Natural killer cell (primary cell): ENCODE measurements around the gene HEPACAM. TPM values are rescaled to one million over a fixed set of nuclear protein-coding genes. Genes with fewer than 3 reads are reported as not detected.

Experiments used
- ATAC-seq, 3 donors: fragments of 150-1000 bp in 2 of 3; fragments of 200-7000 bp in 1 of 3; cut with Tn5 transposase; 1 replicate in 1 of 3; 2 replicates in 2 of 3; pipeline ENCODE4 v1.10.0; 2021; ENCODE audit warnings: mild to moderate bottlenecking in 2 of 3, moderate library complexity in 2 of 3
- DNase-seq, 2 donors: peaks; one replicate each; pipeline versions ENCODE4 v3.0.0 to v3.0.0-alpha.2; 2013 to 2021; ENCODE audit warnings: mixed read lengths in 1 of 2
- H3K27ac ChIP-seq: one replicate; pipeline ENCODE4 v1.5.1; 2013; ENCODE audit warnings: mild to moderate bottlenecking, low read length
- H3K27me3 ChIP-seq: one replicate; pipeline ENCODE4 v1.6.1; 2013; ENCODE audit warnings: low read length; ENCODE audit not compliant: control insufficient read depth, insufficient read depth
- H3K36me3 ChIP-seq: one replicate; pipeline ENCODE4 v1.6.1; 2013; ENCODE audit warnings: low read length; ENCODE audit not compliant: control insufficient read depth, insufficient read depth
- H3K4me1 ChIP-seq: one replicate; pipeline ENCODE4 v1.6.1; 2013; ENCODE audit warnings: low read length; ENCODE audit not compliant: control insufficient read depth, insufficient read depth
- H3K4me3 ChIP-seq: one replicate; pipeline ENCODE4 v1.5.1; 2013; ENCODE audit warnings: low read length
- H3K9me3 ChIP-seq: one replicate; pipeline ENCODE4 v1.6.1; 2013; ENCODE audit warnings: low read length; ENCODE audit not compliant: control insufficient read depth, insufficient read depth
- H3K27ac Mint-ChIP-seq, 2 donors: one replicate each; pipeline ENCODE4 v1.8.0; 2022; ENCODE audit warnings: mild to moderate bottlenecking in 2 of 2, mixed read lengths in 2 of 2, moderate library complexity in 1 of 2
- H3K27me3 Mint-ChIP-seq, 2 donors: one replicate each; pipeline ENCODE4 v1.8.0; 2022; ENCODE audit warnings: low read depth in 2 of 2, mixed read lengths in 2 of 2
- H3K36me3 Mint-ChIP-seq: one replicate; pipeline ENCODE4 v1.8.0; 2022; ENCODE audit warnings: mixed read lengths
- H3K4me1 Mint-ChIP-seq, 2 donors: one replicate each; pipeline ENCODE4 v1.8.0; 2022; ENCODE audit warnings: mixed read lengths in 2 of 2
- H3K4me3 Mint-ChIP-seq: one replicate; pipeline ENCODE4 v1.8.0; 2022; ENCODE audit warnings: mild to moderate bottlenecking, moderate library complexity, mixed read lengths
- H3K9me3 Mint-ChIP-seq, 2 donors: one replicate each; pipeline ENCODE4 v1.8.0; 2022; ENCODE audit warnings: mixed read lengths in 2 of 2
- CTCF ChIP-seq: fragments of 200-600 bp; IDR thresholded peaks from one replicate; pipeline ENCODE4 v1.8.0; 2022; ENCODE audit warnings: antibody characterized with exemption
- WGBS: methylation state at CpG from one replicate; pipeline ENCODE4 v1.1.7; 2013; ENCODE audit warnings: missing lambda C conversion rate; ENCODE audit not compliant: insufficient coverage; 5-methylcytosine and 5-hydroxymethylcytosine counted together
- intact Hi-C: fragments of 100-400 bp; cut with micrococcal nuclease; formaldehyde crosslinking; loops from one replicate; pipeline ENCODE4 v1.14.2; 2022
- total RNA-seq, 4 donors: library from RNA; stranded (reverse); fragments of 120-200 nt in 1 of 4; gene quantifications; one replicate each; pipeline versions ENCODE4 v1.2.3 to v1.2.4, GENCODE V29; 2013 to 2022

HEPACAM gene
- total RNA-seq, 3 donors from 2014 or later (not counting 1 experiment from before 2014, with no cell fraction given) = not detected

- intact Hi-C loops = no loop called here
- H3K27me3 Mint-ChIP-seq = no peaks in the 10 kb centered on the region
- H3K36me3 ChIP-seq = no peaks in the 10 kb centered on the region
- H3K27me3 ChIP-seq = no peaks in the 10 kb centered on the region
- peaks cover 54% of the 10 kb centered on the region for H3K36me3 Mint-ChIP-seq
- H3K4me1 Mint-ChIP-seq = no peaks in the 10 kb centered on the region
- ATAC-seq (no peak), DNase-seq (no peak)
- H3K27ac Mint-ChIP-seq = no peak overlapping the region
- peaks cover 2 to 8% of the 10 kb centered on the region in 2 donors for H3K9me3 Mint-ChIP-seq
- H3K4me1 ChIP-seq = no peaks in the 10 kb centered on the region
- TF ChIP-seq CTCF = no peak
- no peak overlapping the region for H3K4me3 ChIP-seq
- peaks cover 6% of the 10 kb centered on the region for H3K9me3 ChIP-seq
- H3K4me3 Mint-ChIP-seq = no peak overlapping the region
- H3K27ac ChIP-seq = no peak overlapping the region
Measured at GRCh38 chr11:124982043-124982442, 46.2 kb upstream of the HEPACAM start.

- no peak for TF ChIP-seq CTCF
- no peak overlapping the region for H3K4me3 ChIP-seq
- no peaks in the 10 kb centered on the region for H3K27me3 ChIP-seq
- H3K4me1 Mint-ChIP-seq = no peaks in the 10 kb centered on the region
- intact Hi-C loops = no loop called here
- no peaks in the 10 kb centered on the region for H3K36me3 ChIP-seq
- no peak overlapping the region for H3K4me3 Mint-ChIP-seq
- no peak overlapping the region for H3K27ac Mint-ChIP-seq
- no peak overlapping the region for H3K27ac ChIP-seq
- no peak for ATAC-seq
- H3K9me3 Mint-ChIP-seq = peaks cover 2 to 8% of the 10 kb centered on the region in 2 donors
- H3K27me3 Mint-ChIP-seq = no peaks in the 10 kb centered on the region
- H3K9me3 ChIP-seq = peaks cover 6% of the 10 kb centered on the region
- no peak for DNase-seq
- WGBS = 73% methylated on average over 1 of the region's 2 CpGs
- H3K4me1 ChIP-seq = no peaks in the 10 kb centered on the region
- peaks cover 52% of the 10 kb centered on the region for H3K36me3 Mint-ChIP-seq
Measured at GRCh38 chr11:124978316-124978715, 42.5 kb upstream of the HEPACAM start.

GRCh38 chr11:124977006-124977405 lies 41.2 kb upstream of the HEPACAM start:
- WGBS = 86% methylated on average over 1 of the region's 2 CpGs
- no peak for DNase-seq
- Mint-ChIP-seq H3K4me3 (no peak overlapping the region), H3K4me1 (no peaks in the 10 kb centered on the region), H3K36me3 (peaks cover 39% of the 10 kb centered on the region), H3K27ac (no peak overlapping the region), H3K9me3 (peaks cover 2 to 4% of the 10 kb centered on the region in 2 donors), H3K27me3 (no peaks in the 10 kb centered on the region)
- intact Hi-C loops = no loop called here
- Histone ChIP-seq H3K9me3 (peaks cover 6% of the 10 kb centered on the region), H3K27ac (no peak overlapping the region), H3K4me1 (no peaks in the 10 kb centered on the region), H3K4me3 (no peak overlapping the region), H3K36me3 (no peaks in the 10 kb centered on the region), H3K27me3 (no peaks in the 10 kb centered on the region)
- no peak for ATAC-seq
- no peak for TF ChIP-seq CTCF

GRCh38 chr11:124976531-124976930 lies 40.7 kb upstream of the HEPACAM start:
- WGBS = 100% methylated on average over 1 of the region's 3 CpGs
- no peak overlapping the region for H3K27ac ChIP-seq
- intact Hi-C loops = no loop called here
- Mint-ChIP-seq H3K27ac (no peak overlapping the region), H3K4me3 (no peak overlapping the region), H3K9me3 (peaks cover 2 to 4% of the 10 kb centered on the region in 2 donors), H3K36me3 (peaks cover 35% of the 10 kb centered on the region), H3K27me3 (no peaks in the 10 kb centered on the region), H3K4me1 (no peaks in the 10 kb centered on the region)
- TF ChIP-seq CTCF = no peak
- DNase-seq (no peak), ATAC-seq (no peak)
- H3K36me3 ChIP-seq = no peaks in the 10 kb centered on the region
- H3K27me3 ChIP-seq = no peaks in the 10 kb centered on the region
- no peaks in the 10 kb centered on the region for H3K4me1 ChIP-seq
- peaks cover 4% of the 10 kb centered on the region for H3K9me3 ChIP-seq
- H3K4me3 ChIP-seq = no peak overlapping the region
